Sciatic nerve (tissue), 2 donors: ENCODE data around the gene CCDC195. TPM values are rescaled to one million over a fixed set of nuclear protein-coding genes. Genes with fewer than 3 reads are reported as not detected.
A peak's percentile ranks its signal among the peaks of the same experiment; 100 is the strongest.

Experiments
- ATAC-seq: fragments of 200-7000 bp; cut with Tn5 transposase; one replicate; pipeline ENCODE4 v1.9.1; 2020; ENCODE audit warnings: mild to moderate bottlenecking, moderate library complexity
- DNase-seq: peaks from one replicate; pipeline ENCODE4 v3.0.0-alpha.2; 2020; ENCODE audit warnings: low spot score
- intact Hi-C: fragments of 100-400 bp; cut with DNase I; formaldehyde crosslinking; loops from one replicate; pipeline ENCODE4 v1.14.2; 2022
- total RNA-seq: library from RNA; stranded (reverse); fragmentation: NEBNext Ultra II Directional; extraction: Animal tissue kit (Norgen Biotek cat#: 25700); gene quantifications from one replicate; pipeline ENCODE4 v1.2.1, GENCODE V29; 2021
- donor health status: DM: no; HTN: no; CAD: no.
- donor health status: DM: no; HTN: no; CAD: no.

The CCDC195 gene, protein sequence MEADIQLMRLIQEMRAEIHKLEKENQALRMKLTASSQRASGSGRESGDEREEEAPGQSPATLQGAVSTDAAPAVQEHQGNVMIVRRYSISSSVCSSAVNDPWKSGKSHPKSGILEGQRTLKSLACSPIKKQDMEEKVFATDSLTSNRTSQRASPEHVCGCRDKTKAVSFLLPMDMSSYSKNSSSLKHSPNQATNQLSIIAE
- total RNA-seq: not detected

GRCh38 chr2:224716201-224716600 lies at the start of gene CCDC195:
TSS of gene CCDC195 (minus strand) at chr2:224716365. CDS start at chr2:224716365, 0 bp downstream.
- intact Hi-C loops: no loop called here
- no peak for DNase-seq

GRCh38 chr2:224764565-224765236 lies 48.5 kb upstream of the CCDC195 start:
- intact Hi-C loops: no loop called here
- no peak for ATAC-seq
- no peak for DNase-seq

More at GRCh38 chr2:224716201-224716600, at the start of gene CCDC195:
- ATAC-seq: no peak

DNA sequence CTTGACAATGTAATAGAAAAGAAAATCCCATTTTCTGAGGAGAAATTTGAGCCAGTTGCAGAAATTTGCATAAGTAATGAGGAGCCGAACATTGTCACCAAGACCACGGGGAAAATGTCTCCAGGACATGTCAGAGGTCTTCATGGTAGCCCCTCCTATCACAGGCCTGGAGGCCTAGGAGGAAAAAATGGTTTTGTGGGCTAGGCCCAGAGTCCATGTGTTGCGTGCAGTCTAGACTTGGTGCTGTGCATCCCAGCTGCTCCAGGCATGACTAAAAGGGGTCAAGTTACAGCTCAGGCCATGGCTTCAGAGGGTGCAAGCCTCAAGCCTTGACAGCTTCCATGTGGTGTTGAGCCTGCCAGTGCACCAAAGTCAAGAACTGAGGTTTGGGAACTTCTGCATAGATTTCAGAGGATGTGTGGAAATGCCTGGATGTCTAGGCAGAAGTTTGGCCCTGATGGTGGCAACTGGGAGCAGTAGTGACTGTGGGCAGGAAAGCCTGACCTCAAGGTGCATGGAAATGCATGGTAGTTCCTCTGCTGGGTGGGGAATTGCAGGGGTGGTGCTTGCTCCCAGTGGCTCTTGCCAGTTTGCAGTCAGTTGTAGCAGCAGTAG lies 41.9 kb upstream of the CCDC195 start:
- ATAC-seq: no peak
- DNase-seq: no peak
- intact Hi-C loops: no loop called here

DNA sequence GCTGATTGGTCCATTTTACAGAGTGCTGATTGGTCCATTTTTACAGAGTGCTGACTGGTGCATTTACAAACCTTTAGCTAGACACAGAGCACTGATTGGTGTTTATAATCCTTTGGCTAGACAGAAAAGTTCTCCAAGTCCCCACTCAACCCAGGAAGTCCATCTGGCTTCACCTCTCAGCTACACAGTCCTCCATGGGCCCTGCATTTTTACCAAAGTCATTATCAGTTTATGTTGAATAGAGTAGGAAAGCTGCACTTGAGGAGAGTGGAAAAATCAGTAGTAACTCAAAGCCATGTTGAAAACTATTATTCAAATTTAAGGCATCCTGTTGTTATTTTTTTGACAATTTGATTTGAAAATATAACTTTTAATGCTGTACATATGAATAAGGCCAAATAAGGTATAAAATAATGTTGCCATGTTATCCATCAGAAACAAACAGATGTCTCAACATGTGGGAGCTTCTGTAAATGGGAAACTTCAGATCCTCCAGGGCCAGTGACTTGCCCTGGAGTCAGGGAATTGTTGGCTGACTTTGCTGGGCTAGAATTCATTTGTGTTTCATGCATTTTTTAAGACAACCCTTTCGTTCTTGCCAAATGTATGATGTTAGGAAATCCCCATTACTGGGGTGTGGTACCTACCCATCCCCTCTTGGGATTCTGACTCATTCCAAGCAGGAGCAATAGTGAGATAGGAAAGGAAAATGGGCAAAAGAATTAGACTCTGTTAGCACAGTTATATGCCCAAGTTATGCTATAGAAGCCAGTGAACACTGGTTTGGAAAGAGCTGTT lies 37.8 kb upstream of the CCDC195 start:
- no peak for DNase-seq
- peak; percentile 73 for ATAC-seq
- intact Hi-C loops: no loop called here

GRCh38 chr2:224751996-224752698 lies 36.0 kb upstream of the CCDC195 start:
- ATAC-seq: no peak
- no peak for DNase-seq
- intact Hi-C loops: no loop called here

- DNase-seq (no peak), ATAC-seq (no peak)
- intact Hi-C loops: no loop called here
These were observed 33.0 kb upstream of the CCDC195 start for GRCh38 chr2:224749136-224749535.

GRCh38 chr2:224747765-224748164 lies 31.6 kb upstream of the CCDC195 start:
- intact Hi-C loops: no loop called here
- no peak for ATAC-seq
- no peak for DNase-seq

DNA sequence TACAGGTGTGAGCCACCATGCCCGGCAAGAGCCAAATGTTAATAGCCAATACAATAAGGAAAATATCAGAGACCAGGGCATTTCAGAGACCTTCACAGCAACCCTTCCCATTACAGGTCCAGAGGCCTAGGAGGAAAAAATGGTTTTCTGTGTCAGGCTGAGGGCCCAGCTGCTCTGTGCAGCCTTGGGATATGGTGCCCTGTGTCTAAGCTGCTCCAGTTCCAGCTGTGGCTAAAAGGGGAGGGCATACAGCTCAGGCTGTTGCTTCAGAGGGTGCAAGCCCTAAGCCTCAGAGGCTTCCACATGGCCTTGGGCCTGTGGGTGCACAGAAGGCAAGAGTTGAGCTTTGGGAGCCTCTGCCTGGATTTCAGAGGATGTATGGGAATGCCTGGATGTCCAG lies 20.1 kb upstream of the CCDC195 start:
- no peak for DNase-seq
- intact Hi-C loops: no loop called here
- ATAC-seq: no peak

GRCh38 chr2:224734949-224735348 lies 18.8 kb upstream of the CCDC195 start:
- intact Hi-C loops: no loop called here
- no peak for ATAC-seq
- DNase-seq: no peak

DNA sequence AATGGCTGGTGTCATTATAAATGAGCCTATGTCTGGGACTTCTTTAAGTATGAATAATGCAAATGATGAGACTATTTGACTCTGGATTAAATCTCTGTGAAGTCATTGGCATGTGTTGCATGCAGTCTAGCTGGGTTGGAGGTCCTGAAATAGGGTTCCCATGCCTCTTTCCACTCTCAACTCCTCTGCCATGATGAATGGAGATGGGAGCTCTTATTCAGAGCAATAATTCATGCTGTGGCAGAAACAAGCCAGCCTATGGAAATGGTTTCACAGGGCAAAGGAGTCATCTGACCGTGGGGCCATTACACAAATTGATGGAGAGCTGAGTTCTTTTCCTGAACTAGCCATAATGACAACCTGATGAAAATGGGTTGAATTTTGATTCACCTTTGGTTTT lies 15.5 kb upstream of the CCDC195 start:
- DNase-seq: no peak
- no peak for ATAC-seq
- intact Hi-C loops: no loop called here

- DNase-seq: no peak
- ATAC-seq: no peak
- intact Hi-C loops: no loop called here
These were observed 13.3 kb upstream of the CCDC195 start for GRCh38 chr2:224729435-224729834.

DNA sequence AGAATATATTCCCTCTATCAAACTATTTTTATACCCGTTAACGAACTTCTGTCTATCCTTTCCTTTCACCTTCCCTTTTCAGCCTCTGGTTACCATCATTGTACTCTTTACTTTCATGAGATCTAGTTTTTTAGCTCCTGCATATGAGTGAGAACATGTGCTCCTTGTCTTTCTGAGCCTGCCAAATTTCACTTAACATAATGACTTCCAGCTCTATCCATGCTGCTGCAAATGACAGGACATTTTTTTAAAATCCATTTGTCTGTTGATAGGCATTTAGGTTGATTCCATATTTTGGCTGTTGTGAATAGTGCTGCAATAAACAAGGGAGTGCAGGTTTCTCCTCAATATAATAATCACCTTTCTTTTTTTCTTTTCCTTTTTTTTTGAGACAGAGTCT lies 8.2 kb upstream of the CCDC195 start:
- DNase-seq (no peak), ATAC-seq (no peak)
- intact Hi-C loops: no loop called here

- DNase-seq (no peak), ATAC-seq (no peak)
- intact Hi-C loops: no loop called here
These were observed 7.5 kb upstream of the CCDC195 start for GRCh38 chr2:224723586-224724217.

GRCh38 chr2:224722770-224723169 lies 6.6 kb upstream of the CCDC195 start:
- intact Hi-C loops: no loop called here
- ATAC-seq: no peak

GRCh38 chr2:224722250-224722649 lies 6.1 kb upstream of the CCDC195 start:
- intact Hi-C loops: no loop called here
- no peak for ATAC-seq

More at GRCh38 chr2:224722770-224723169, 6.6 kb upstream of the CCDC195 start:
- DNase-seq: no peak

DNA sequence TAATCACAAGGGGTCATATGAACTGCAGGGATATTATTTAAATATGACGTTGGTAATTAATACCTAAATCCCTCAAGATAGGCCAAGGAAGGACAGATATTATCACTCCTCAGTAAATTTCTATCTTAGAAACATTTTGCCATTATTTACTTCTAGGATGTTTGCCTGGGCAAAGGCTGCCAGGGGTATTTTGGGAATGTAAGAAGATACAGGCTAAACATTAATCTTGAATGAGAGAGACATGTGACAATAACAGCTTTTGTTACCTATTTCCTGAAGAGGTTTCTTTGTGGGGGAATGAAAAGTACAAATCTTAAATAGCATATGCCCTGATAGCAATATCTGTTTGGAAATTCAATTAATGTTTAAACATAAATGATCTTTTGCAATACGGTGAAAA lies 756 bp upstream of the CCDC195 start:
- DNase-seq (no peak), ATAC-seq (no peak)
- intact Hi-C loops: no loop called here

More at GRCh38 chr2:224722250-224722649, 6.1 kb upstream of the CCDC195 start:
- no peak for DNase-seq

GRCh38 chr2:224711859-224712665 lies 4.1 kb downstream of the CCDC195 start:
- peak; percentile 68 for ATAC-seq
- no peak for DNase-seq
- intact Hi-C loops: no loop called here

GRCh38 chr2:224711381-224711780 lies 4.8 kb downstream of the CCDC195 start:
- ATAC-seq (no peak), DNase-seq (no peak)
- intact Hi-C loops: no loop called here
